Left ventricle myocardium inferior (tissue), 1 donor: ENCODE data around the gene PLEKHN1. TPM values are rescaled to one million over a fixed set of nuclear protein-coding genes. Genes with fewer than 3 reads are reported as not detected.

Source experiments
- DNase-seq: peaks from one replicate; pipeline ENCODE4 v3.0.0-alpha.2; 2020
- H3K27ac ChIP-seq: fragments of 200-600 bp; replicated peaks from 2 replicates; pipeline ENCODE4 v1.8.0; 2021
- H3K27me3 ChIP-seq: fragments of 200-600 bp; 2 replicates; pipeline ENCODE4 v1.8.0; 2021; ENCODE audit warnings: low read depth
- H3K36me3 ChIP-seq: fragments of 200-600 bp; 2 replicates; pipeline ENCODE4 v1.8.0; 2021
- H3K4me1 ChIP-seq: fragments of 200-600 bp; 2 replicates; pipeline ENCODE4 v1.8.0; 2021
- H3K4me3 ChIP-seq: fragments of 200-600 bp; 2 replicates; pipeline ENCODE4 v1.8.0; 2021; ENCODE audit warnings: mild to moderate bottlenecking, moderate library complexity
- H3K9me3 ChIP-seq: fragments of 200-600 bp; replicated peaks from 2 replicates; pipeline ENCODE4 v1.8.0; 2021
- intact Hi-C: fragments of 100-400 bp; cut with micrococcal nuclease; formaldehyde crosslinking; loops from one replicate; pipeline ENCODE4 v1.11.0; 2022
- total RNA-seq: library from RNA; stranded (reverse); fragmentation: NEBNext Ultra II Directional; extraction: Animal tissue kit (Norgen Biotek cat#: 25700); gene quantifications from one replicate; pipeline ENCODE4 v1.2.1, GENCODE V29; 2021
- TF ChIP-seq, protein P1 (sequence below): fragments of 200-600 bp; IDR thresholded peaks from 2 replicates; pipeline ENCODE4 v1.8.0; 2021; ENCODE audit warnings: antibody characterized with exemption, mild to moderate bottlenecking, borderline replicate concordance
- donor health status: DM: no; HTN: yes; CAD: no; lungs with severe emphysema.

The PLEKHN1 gene
- total RNA-seq, 1 donor from 2014 or later, result not detected

DNA sequence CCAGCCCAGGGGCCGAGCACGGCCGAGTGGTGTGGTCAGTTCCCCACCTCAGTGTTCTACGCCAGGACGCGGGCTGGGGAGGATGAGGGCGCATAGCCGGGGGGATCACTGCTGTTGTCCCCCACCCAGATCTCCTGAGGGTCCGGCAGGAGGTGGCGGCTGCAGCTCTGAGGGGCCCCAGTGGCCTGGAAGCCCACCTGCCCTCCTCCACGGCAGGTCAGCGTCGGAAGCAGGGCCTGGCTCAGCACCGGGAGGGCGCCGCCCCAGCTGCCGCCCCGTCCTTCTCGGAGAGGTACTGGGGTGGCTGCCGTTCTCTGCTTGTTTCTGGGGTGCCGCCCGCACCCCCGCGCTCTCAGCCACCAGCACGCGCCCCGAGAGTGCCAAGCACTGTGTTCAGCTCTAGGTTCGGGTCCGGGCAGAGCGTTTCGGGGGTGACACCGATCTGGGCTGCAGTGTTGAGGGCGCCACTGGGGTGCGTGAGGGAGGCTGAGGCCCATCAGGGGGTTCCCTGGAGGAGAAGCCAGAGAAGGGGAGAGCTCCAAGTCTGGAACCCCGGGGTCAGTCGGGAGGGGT lies 25.2 kb upstream of the PLEKHN1 start:
- H3K27ac ChIP-seq, result peak overlapping the region; percentile 62
- H3K4me3 ChIP-seq, result peak overlapping the region; percentile 65
- H3K9me3 ChIP-seq, result no peaks in the 10 kb centered on the region
- peaks cover 62% of the 10 kb centered on the region for H3K4me1 ChIP-seq
- intact Hi-C loops, result no loop called here
- DNase-seq, result no peak
- peaks cover 18% of the 10 kb centered on the region for H3K36me3 ChIP-seq
- TF ChIP-seq, protein P1, sequence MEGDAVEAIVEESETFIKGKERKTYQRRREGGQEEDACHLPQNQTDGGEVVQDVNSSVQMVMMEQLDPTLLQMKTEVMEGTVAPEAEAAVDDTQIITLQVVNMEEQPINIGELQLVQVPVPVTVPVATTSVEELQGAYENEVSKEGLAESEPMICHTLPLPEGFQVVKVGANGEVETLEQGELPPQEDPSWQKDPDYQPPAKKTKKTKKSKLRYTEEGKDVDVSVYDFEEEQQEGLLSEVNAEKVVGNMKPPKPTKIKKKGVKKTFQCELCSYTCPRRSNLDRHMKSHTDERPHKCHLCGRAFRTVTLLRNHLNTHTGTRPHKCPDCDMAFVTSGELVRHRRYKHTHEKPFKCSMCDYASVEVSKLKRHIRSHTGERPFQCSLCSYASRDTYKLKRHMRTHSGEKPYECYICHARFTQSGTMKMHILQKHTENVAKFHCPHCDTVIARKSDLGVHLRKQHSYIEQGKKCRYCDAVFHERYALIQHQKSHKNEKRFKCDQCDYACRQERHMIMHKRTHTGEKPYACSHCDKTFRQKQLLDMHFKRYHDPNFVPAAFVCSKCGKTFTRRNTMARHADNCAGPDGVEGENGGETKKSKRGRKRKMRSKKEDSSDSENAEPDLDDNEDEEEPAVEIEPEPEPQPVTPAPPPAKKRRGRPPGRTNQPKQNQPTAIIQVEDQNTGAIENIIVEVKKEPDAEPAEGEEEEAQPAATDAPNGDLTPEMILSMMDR, result no peak
- H3K27me3 ChIP-seq, result peaks cover 79% of the 10 kb centered on the region

DNA sequence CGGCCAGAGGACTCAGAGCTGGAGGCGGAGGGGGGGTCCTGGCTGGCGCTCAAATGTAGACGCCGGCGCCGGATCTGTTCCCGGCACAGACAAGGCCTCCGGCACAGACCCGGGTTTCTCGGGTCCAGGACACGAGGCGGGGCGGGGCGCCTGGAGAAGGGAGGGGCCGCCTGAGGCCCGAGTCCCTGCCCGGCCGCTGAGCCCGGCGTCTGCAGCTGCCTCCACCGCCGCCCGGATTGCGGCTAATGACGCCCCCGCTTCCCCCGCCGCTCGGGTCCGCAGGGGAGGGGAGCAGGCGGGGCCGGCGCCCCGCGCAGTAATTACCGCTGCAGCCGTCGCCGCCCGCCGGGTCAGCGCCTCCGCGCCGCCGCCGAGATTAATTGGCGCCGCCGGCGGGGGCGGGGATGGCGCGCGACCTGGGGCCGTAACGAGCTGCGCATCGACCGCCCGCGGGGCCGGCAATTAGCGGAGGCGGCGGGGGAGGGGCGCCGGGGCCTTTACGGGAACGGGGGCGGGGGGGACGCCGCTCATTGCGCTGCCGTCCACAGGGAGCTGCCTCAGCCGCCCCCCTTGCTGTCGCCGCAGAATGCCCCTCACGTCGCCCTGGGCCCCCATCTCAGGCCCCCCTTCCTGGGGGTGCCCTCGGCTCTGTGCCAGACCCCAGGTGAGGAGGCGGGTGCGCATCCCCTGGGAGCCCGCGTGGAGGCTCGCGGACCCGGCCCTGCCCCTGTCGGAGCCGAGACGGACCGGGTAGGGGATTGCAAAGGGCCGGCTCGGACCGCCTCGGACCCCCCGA lies 24.5 kb upstream of the PLEKHN1 start:
- peak; percentile 73 for DNase-seq
- Histone ChIP-seq H3K4me3 (peak overlapping the region; percentile 65), H3K4me1 (peaks cover 60% of the 10 kb centered on the region), H3K9me3 (no peaks in the 10 kb centered on the region), H3K27ac (peak overlapping the region; percentile 23), H3K27me3 (peaks cover 73% of the 10 kb centered on the region), H3K36me3 (peaks cover 25% of the 10 kb centered on the region)
- TF ChIP-seq, protein P1, result no peak
- intact Hi-C loops, result no loop called here

DNA sequence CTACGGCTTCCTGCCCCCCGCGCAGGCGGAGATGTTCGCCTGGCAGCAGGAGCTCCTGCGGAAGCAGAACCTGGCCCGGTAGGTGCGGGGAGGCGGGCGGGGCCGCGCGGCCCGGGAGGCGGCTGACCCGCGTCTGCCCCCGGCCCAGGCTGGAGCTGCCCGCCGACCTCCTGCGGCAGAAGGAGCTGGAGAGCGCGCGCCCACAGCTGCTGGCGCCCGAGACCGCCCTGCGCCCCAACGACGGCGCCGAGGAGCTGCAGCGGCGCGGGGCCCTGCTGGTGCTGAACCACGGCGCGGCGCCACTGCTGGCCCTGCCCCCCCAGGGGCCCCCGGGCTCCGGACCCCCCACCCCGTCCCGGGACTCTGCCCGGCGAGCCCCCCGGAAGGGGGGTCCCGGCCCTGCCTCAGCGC lies 23.9 kb upstream of the PLEKHN1 start:
- Histone ChIP-seq H3K4me1 (peaks cover 60% of the 10 kb centered on the region), H3K27ac (peak overlapping the region; percentile 25), H3K9me3 (no peaks in the 10 kb centered on the region), H3K36me3 (peaks cover 31% of the 10 kb centered on the region), H3K27me3 (peaks cover 66% of the 10 kb centered on the region), H3K4me3 (peak overlapping the region; percentile 65)
- TF ChIP-seq, protein P1, result no peak
- intact Hi-C loops, result no loop called here
- no peak for DNase-seq

DNA sequence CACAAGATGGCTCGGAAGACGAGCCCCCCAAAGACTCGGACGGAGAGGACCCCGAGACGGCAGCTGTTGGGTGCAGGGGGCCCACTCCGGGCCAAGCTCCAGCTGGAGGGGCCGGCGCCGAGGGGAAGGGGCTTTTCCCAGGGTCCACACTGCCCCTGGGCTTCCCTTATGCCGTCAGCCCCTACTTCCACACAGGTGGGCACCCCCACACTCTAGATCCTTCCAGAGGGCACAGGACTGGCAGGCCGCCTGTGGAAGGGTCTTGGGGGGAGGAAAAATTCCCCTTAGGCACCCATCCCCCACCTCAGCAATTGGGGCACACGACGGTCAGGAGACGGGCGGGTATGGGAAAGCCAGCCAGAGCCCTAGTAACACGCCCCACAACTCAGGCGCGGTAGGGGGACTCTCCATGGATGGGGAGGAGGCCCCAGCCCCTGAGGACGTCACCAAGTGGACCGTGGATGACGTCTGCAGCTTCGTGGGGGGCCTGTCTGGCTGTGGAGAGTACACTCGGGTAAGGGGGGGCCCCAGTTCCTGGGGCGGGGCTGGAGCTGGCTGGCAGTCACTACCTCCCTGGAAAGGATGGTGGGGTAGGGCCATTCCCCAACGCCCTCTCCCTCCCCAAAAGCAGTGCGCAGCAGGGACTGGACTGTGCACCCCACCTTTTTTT lies 23.3 kb upstream of the PLEKHN1 start:
- Histone ChIP-seq H3K36me3 (peaks cover 37% of the 10 kb centered on the region), H3K27ac (peak overlapping the region; percentile 25), H3K9me3 (no peaks in the 10 kb centered on the region), H3K27me3 (peaks cover 61% of the 10 kb centered on the region), H3K4me1 (peaks cover 60% of the 10 kb centered on the region), H3K4me3 (peak overlapping the region; percentile 65)
- TF ChIP-seq, protein P1, result no peak
- DNase-seq, result peak; percentile 55
- intact Hi-C loops, result no loop called here

DNA sequence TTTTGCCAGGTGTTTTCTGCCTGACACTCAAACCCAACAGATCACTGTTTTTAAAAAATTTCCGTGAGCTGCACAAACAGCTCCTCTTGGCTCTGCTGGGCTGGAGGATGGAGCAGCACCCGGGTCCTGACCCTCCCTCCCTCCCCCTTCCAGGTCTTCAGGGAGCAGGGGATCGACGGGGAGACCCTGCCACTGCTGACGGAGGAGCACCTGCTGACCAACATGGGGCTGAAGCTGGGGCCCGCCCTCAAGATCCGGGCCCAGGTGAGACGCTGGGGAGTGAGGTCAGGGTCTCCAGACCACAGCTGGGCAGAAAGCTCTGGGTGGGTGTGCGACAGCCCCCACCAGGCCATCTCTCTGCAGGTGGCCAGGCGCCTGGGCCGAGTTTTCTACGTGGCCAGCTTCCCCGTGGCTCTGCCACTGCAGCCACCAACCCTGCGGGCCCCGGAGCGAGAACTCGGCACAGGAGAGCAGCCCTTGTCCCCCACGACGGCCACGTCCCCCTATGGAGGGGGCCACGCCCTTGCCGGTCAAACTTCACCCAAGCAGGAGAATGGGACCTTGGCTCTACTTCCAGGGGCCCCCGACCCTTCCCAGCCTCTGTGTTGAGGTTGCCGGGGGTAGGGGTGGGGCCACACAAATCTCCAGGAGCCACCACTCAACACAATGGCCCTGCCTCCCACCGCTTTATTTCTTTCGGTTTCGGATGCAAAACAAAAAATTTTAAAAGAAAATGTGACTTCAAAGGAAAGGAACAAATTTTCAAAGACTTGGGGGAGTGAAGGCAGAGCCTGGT lies 22.5 kb upstream of the PLEKHN1 start:
- H3K27ac ChIP-seq, result peak overlapping the region; percentile 63
- peaks cover 53% of the 10 kb centered on the region for H3K27me3 ChIP-seq
- peak overlapping the region; percentile 17 for H3K4me3 ChIP-seq

More for the DNA sequence above, 22.5 kb upstream of the PLEKHN1 start:
- H3K36me3 ChIP-seq, result peaks cover 43% of the 10 kb centered on the region
- H3K9me3 ChIP-seq, result no peaks in the 10 kb centered on the region
- H3K4me1 ChIP-seq, result peaks cover 60% of the 10 kb centered on the region
- intact Hi-C loops, result no loop called here
- DNase-seq, result no peak
- TF ChIP-seq, protein P1, result no peak
